H1 (cell line): ENCODE data around the gene RHBDL2. TPM values are rescaled to one million over a fixed set of nuclear protein-coding genes. Genes with fewer than 3 reads are reported as not detected.

ENCODE experiments used
- CTCF ChIA-PET: fragments of 300-600 bp; sonication (Branson Sonifier 250); formaldehyde crosslinking; loops from one replicate; lab custom pipeline; 2021; ENCODE audit not compliant: partially characterized antibody; lab: Charles Lee
- POLR2A ChIA-PET: fragments of 300-600 bp; sonication (Branson Sonifier 250); formaldehyde crosslinking; loops from one replicate; lab custom pipeline; 2021; ENCODE audit warnings: inconsistent platforms; ENCODE audit not compliant: partially characterized antibody; lab: Charles Lee
- DNase-seq, 2 experiments: peaks; one replicate each; pipeline versions ENCODE4 v3.0.0 to v3.0.0-alpha.2; 2010 to 2022; ENCODE audit warnings: low spot score in 2 of 2, low read depth in 1 of 2, mixed read lengths in 1 of 2
- FAIRE-seq: peaks from 2 replicates; lab custom pipeline; 2011; peaks lifted over from hg19 to GRCh38; lab: Jason Lieb, UNC
- H2AFZ ChIP-seq: 2 replicates; pipeline ENCODE4 v1.8.1; 2012; ENCODE audit warnings: low read length, inconsistent platforms
- H2AK5ac ChIP-seq: 2 replicates; pipeline ENCODE4 v1.6.1; 2013; ENCODE audit warnings: low read depth, low read length
- H2BK120ac ChIP-seq: replicated peaks from 2 replicates; pipeline ENCODE3; 2013; ENCODE audit warnings: low read depth, low read length, inconsistent platforms
- H2BK12ac ChIP-seq: 2 replicates; pipeline ENCODE4 v1.6.1; 2013; ENCODE audit warnings: low read depth, low read length
- H2BK15ac ChIP-seq: 2 replicates; pipeline ENCODE4 v1.6.1; 2013; ENCODE audit warnings: low read length
- H2BK20ac ChIP-seq: 2 replicates; pipeline ENCODE4 v1.6.1; 2013; ENCODE audit warnings: low read length
- H2BK5ac ChIP-seq: 2 replicates; pipeline ENCODE4 v1.6.1; 2013; ENCODE audit warnings: low read depth, low read length
- H3K14ac ChIP-seq: 2 replicates; pipeline ENCODE4 v1.6.1; 2013; ENCODE audit warnings: inconsistent platforms; ENCODE audit not compliant: insufficient read length
- H3K18ac ChIP-seq: 2 replicates; pipeline ENCODE4 v1.6.1; 2013; ENCODE audit warnings: low read length; ENCODE audit errors: extremely low read depth
- H3K23ac ChIP-seq: 2 replicates; pipeline ENCODE4 v1.6.1; 2013; ENCODE audit warnings: inconsistent platforms; ENCODE audit not compliant: insufficient read length
- H3K23me2 ChIP-seq: 2 replicates; pipeline ENCODE4 v1.6.1; 2013; ENCODE audit warnings: low read depth, low read length
- H3K27ac ChIP-seq: 2 replicates; pipeline ENCODE4 v1.6.1; 2011; ENCODE audit warnings: low read depth, low read length, inconsistent platforms
- H3K27me3 ChIP-seq, 4 experiments: replicated peaks in 1 of 4; 1 replicate in 1 of 4; 2 replicates in 3 of 4; pipeline versions ENCODE4 v1.6.1 to v1.8.1; 2011 to 2013; ENCODE audit warnings: low read length in 3 of 4, mild to moderate bottlenecking in 3 of 4, inconsistent platforms in 2 of 4, mixed read lengths in 2 of 4, moderate library complexity in 1 of 4; ENCODE audit not compliant: control insufficient read depth in 3 of 4, insufficient read depth in 3 of 4; ENCODE audit errors: extremely low read depth in 1 of 4
- H3K36me3 ChIP-seq, 4 experiments: 2 replicates each; pipeline versions ENCODE4 v1.6.1 to v1.8.1; 2011 to 2013; ENCODE audit warnings: mild to moderate bottlenecking in 4 of 4, low read length in 3 of 4, moderate library complexity in 2 of 4, control low read depth in 1 of 4, inconsistent platforms in 1 of 4; ENCODE audit not compliant: insufficient read depth in 4 of 4, control insufficient read depth in 2 of 4
- H3K4ac ChIP-seq: replicated peaks from 2 replicates; pipeline ENCODE3; 2013; ENCODE audit warnings: low read length, low read depth, mixed read lengths, inconsistent platforms; ENCODE audit not compliant: insufficient read length
- H3K4me1 ChIP-seq, 4 experiments: replicated peaks in 1 of 4; 1 replicate in 1 of 4; 2 replicates in 3 of 4; pipeline versions ENCODE4 v1.6.1 to v1.8.1; 2011 to 2013; ENCODE audit warnings: low read length in 3 of 4, inconsistent platforms in 2 of 4, mixed read lengths in 1 of 4; ENCODE audit not compliant: insufficient read depth in 4 of 4, control insufficient read depth in 3 of 4
- H3K4me2 ChIP-seq, 2 experiments: 2 replicates each; pipeline versions ENCODE4 v1.6.1 to v1.8.1; 2011 to 2013; ENCODE audit warnings: low read depth in 2 of 2, low read length in 2 of 2, control low read depth in 1 of 2, inconsistent platforms in 1 of 2, mild to moderate bottlenecking in 1 of 2; ENCODE audit not compliant: insufficient read depth in 1 of 2
- H3K4me3 ChIP-seq, 4 experiments: fragments of 200-600, 300-600 bp in 1 of 4; sonication (generic), shearing (Covaris generic), sonication (Bioruptor Twin) in 1 of 4; 2 replicates each; pipeline versions ENCODE4 v1.5.1 to v1.8.1; 2011 to 2016; ENCODE audit warnings: low read length in 4 of 4, low read depth in 3 of 4, control low read depth in 2 of 4, inconsistent platforms in 2 of 4, mild to moderate bottlenecking in 2 of 4, mixed read lengths in 1 of 4, moderate library complexity in 1 of 4; ENCODE audit not compliant: insufficient read depth in 2 of 4; ENCODE audit errors: extremely low read depth in 1 of 4
- H3K56ac ChIP-seq: replicated peaks from 2 replicates; pipeline ENCODE3; 2013; ENCODE audit warnings: low read depth, mild to moderate bottlenecking, mixed read lengths, low read length, inconsistent platforms; ENCODE audit not compliant: insufficient read length
- H3K79me1 ChIP-seq: 2 replicates; pipeline ENCODE4 v1.6.1; 2013; ENCODE audit warnings: low read depth, low read length, control low read depth
- H3K79me2 ChIP-seq, 2 experiments: 2 replicates each; pipeline versions ENCODE4 v1.6.1 to v1.8.1; 2012 to 2013; ENCODE audit warnings: low read length in 2 of 2, mild to moderate bottlenecking in 2 of 2, inconsistent platforms in 1 of 2; ENCODE audit not compliant: insufficient read depth in 2 of 2, control insufficient read depth in 1 of 2
- H3K9ac ChIP-seq, 4 experiments: replicated peaks in 1 of 4; 1 replicate in 1 of 4; 2 replicates in 3 of 4; pipeline versions ENCODE4 v1.6.1 to v1.8.1; 2011 to 2013; ENCODE audit warnings: low read depth in 3 of 4, low read length in 3 of 4, control low read depth in 2 of 4, mild to moderate bottlenecking in 2 of 4, moderate library complexity in 2 of 4, inconsistent platforms in 1 of 4; ENCODE audit errors: extremely low read depth in 1 of 4
- H3K9me3 ChIP-seq, 2 experiments: 2 replicates each; pipeline versions ENCODE4 v1.6.1 to v1.8.1; 2012 to 2013; ENCODE audit warnings: mild to moderate bottlenecking in 2 of 2, moderate library complexity in 2 of 2, control low read depth in 1 of 2, inconsistent platforms in 1 of 2, low read depth in 1 of 2, low read length in 1 of 2, mixed read lengths in 1 of 2; ENCODE audit not compliant: insufficient read depth in 2 of 2
- H4K20me1 ChIP-seq, 2 experiments: replicated peaks in 1 of 2; 2 replicates each; pipeline versions ENCODE3 to v1.8.1; 2011 to 2013; ENCODE audit warnings: inconsistent platforms in 2 of 2, low read length in 2 of 2, mild to moderate bottlenecking in 1 of 2; ENCODE audit not compliant: insufficient read depth in 2 of 2, control insufficient read depth in 1 of 2
- H4K5ac ChIP-seq: 2 replicates; pipeline ENCODE4 v1.6.1; 2013; ENCODE audit warnings: low read length, low read depth, mixed read lengths, inconsistent platforms; ENCODE audit not compliant: insufficient read length
- H4K8ac ChIP-seq: 2 replicates; pipeline ENCODE4 v1.8.0; 2013; ENCODE audit warnings: mild to moderate bottlenecking, moderate library complexity, low read length, inconsistent platforms; ENCODE audit not compliant: insufficient read depth; ENCODE audit errors: extremely low read depth
- H4K91ac ChIP-seq: replicated peaks from 2 replicates; pipeline ENCODE3; 2013; ENCODE audit warnings: low read length, mixed read lengths, inconsistent platforms; ENCODE audit not compliant: insufficient read length
- ASH2L ChIP-seq: fragments of 200-600, 300-600 bp; sonication (generic); IDR thresholded peaks from one replicate; pipeline ENCODE4 v1.7.1; 2017; ENCODE audit warnings: low read length
- CBX8 ChIP-seq: fragments of 300-800, 300-1000 bp; sonication (generic); IDR thresholded peaks from 2 replicates; pipeline ENCODE4 v1.7.1; 2016; ENCODE audit warnings: low read depth, low read length, borderline replicate concordance
- CHD2 ChIP-seq: IDR thresholded peaks from 2 replicates; pipeline ENCODE4 v1.6.1; 2012; ENCODE audit warnings: low read length, improper control_type of control experiment
- CTBP2 ChIP-seq: IDR thresholded peaks from 2 replicates; pipeline ENCODE4 v1.7.0; 2011; ENCODE audit warnings: borderline replicate concordance, mild to moderate bottlenecking, moderate library complexity, mixed read lengths, low read length; ENCODE audit not compliant: insufficient read depth, insufficient read length
- EGR1 ChIP-seq: IDR thresholded peaks from 2 replicates; pipeline ENCODE4 v1.6.1; 2011; ENCODE audit warnings: low read depth, low read length, borderline replicate concordance
- FOSL1 ChIP-seq: IDR thresholded peaks from 2 replicates; pipeline ENCODE4 v1.6.1; 2011; ENCODE audit warnings: mild to moderate bottlenecking, low read depth, low read length, moderate library complexity; ENCODE audit not compliant: insufficient read depth
- HDAC6 ChIP-seq: IDR thresholded peaks from one replicate; pipeline ENCODE4 v1.7.1; 2012; ENCODE audit warnings: low read depth, mild to moderate bottlenecking, inconsistent platforms, low read length, moderate library complexity
- KDM5A ChIP-seq: fragments of 200-600 bp; IDR thresholded peaks from 2 replicates; pipeline ENCODE4 v1.7.1; 2012; ENCODE audit warnings: mild to moderate bottlenecking, low read length, inconsistent platforms, mixed read lengths
- SIN3A ChIP-seq, 2 experiments: IDR thresholded peaks in 1 of 2; conservative IDR thresholded peaks in 1 of 2; 2 replicates each; pipeline ENCODE4 v1.6.1; 2011 to 2012; ENCODE audit warnings: low read length in 2 of 2, improper control_type of control experiment in 1 of 2, low read depth in 1 of 2, mild to moderate bottlenecking in 1 of 2
- SP4 ChIP-seq: IDR thresholded peaks from 2 replicates; pipeline ENCODE4 v1.6.1; 2012; ENCODE audit warnings: low read length, inconsistent platforms
- TEAD4 ChIP-seq: IDR thresholded peaks from 2 replicates; pipeline ENCODE4 v1.6.1; 2012; ENCODE audit warnings: low read depth, low read length, inconsistent platforms, mixed read lengths
- WGBS, 2 experiments: shearing (Covaris generic) in 1 of 2; methylation state at CpG; one replicate each; pipeline versions ENCODE4 v1.1.6 to v1.1.7; 2013 to 2015; ENCODE audit warnings: low lambda C conversion rate in 2 of 2, mixed read lengths in 2 of 2, inconsistent platforms in 1 of 2, low coverage in 1 of 2, missing lambda C conversion rate in 1 of 2; ENCODE audit not compliant: insufficient replicate concordance in 2 of 2, insufficient coverage in 1 of 2, insufficient read length in 1 of 2; ENCODE audit errors: extremely low coverage in 1 of 2, missing lambda C conversion rate in 1 of 2; 5-methylcytosine and 5-hydroxymethylcytosine counted together
- polyA plus RNA-seq, 7 experiments: library from polyadenylated mRNA; depleted of rRNA in 3 of 7; stranded (reverse) in 5 of 7; unstranded in 2 of 7; fragments of >200 nt in 5 of 7; fragments of 200-250 nt in 2 of 7; gene quantifications; 1 replicate in 5 of 7; 2 replicates in 1 of 7; 4 replicates in 1 of 7; pipeline versions ENCODE4 v1.2.1 to v1.2.3, GENCODE V29; 2011 to 2013; ENCODE audit warnings: missing spikeins in 2 of 7, mixed read lengths in 2 of 7
- total RNA-seq: library from RNA; stranded (reverse); fragmentation: NEBNext Ultra II Directional; extraction: Animal tissue kit (Norgen Biotek cat#: 25700); gene quantifications from 2 replicates; pipeline ENCODE4 v1.2.1, GENCODE V29; 2021
- TF ChIP-seq, protein P1 (sequence below): IDR thresholded peaks from 2 replicates; pipeline ENCODE4 v1.6.1; 2011; ENCODE audit warnings: low read depth, mild to moderate bottlenecking, low read length; ENCODE audit not compliant: insufficient read depth
- TF ChIP-seq, protein P2 (sequence below): IDR thresholded peaks from 2 replicates; pipeline ENCODE4 v1.6.1; 2012; ENCODE audit warnings: inconsistent platforms

RHBDL2 gene
- total and polyA plus RNA-seq, 2 of the 8 experiments (the other 6 are each of a cell fraction or from before 2014, with no cell fraction given) = 0.42 to 0.84 TPM

DNA sequence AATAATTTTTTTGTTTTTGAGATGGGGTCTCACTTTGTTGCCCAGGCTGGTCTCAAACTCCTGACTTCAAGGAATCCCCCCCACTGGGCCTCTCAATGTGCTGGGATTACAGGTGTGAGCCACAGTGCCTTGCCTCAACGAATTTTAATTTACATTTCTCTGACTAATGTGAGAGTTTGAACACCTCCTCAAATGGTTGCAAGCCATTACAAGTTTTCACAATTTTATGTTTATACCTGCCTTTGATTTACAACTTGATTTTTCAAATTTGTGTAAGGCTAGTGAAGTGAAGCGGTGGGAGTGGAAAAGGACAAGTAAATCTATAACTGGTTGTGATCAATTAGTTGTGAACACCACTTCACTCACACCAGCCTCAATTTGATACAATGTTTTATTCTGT, 8.9 kb upstream of the RHBDL2 start:
- no peak for DNase-seq
- Histone ChIP-seq H2BK5ac (no peak overlapping the region), H3K79me2 (no peaks in the 10 kb centered on the region), H2BK12ac (no peak overlapping the region), H2AK5ac (no peak overlapping the region), H3K4me3 (no peak overlapping the region), H3K56ac (no peak overlapping the region), H3K9me3 (no peaks in the 10 kb centered on the region), H3K9ac (no peak overlapping the region), H4K91ac (no peak overlapping the region), H3K27ac (no peak overlapping the region), H3K4ac (no peak overlapping the region), H3K23me2 (no peaks in the 10 kb centered on the region), H4K5ac (no peak overlapping the region), H3K4me2 (no peak overlapping the region), H4K20me1 (no peaks in the 10 kb centered on the region), H3K4me1 (peaks cover 0 to 7% (median 0%) of the 10 kb centered on the region in 4 experiments; a peak in 3 of 7 replicates), H2BK15ac (no peak overlapping the region), H2AFZ (no peak overlapping the region), H4K8ac (no peak overlapping the region), H3K27me3 (no peaks in the 10 kb centered on the region), H3K14ac (no peak overlapping the region), H3K79me1 (no peaks in the 10 kb centered on the region), H3K18ac (no peak overlapping the region), H2BK20ac (no peak overlapping the region), H3K23ac (no peak overlapping the region), H3K36me3 (no peaks in the 10 kb centered on the region), H2BK120ac (no peak overlapping the region)
- 84% methylated on average over 2 of the region's 2 CpGs; no CpG with 5 or more reads in 1 of the 2 experiments for WGBS, 2 experiments
- FAIRE-seq = no peak
- CTCF ChIA-PET = interaction anchor here (1.2 to 3.1 kb wide), 2 partner anchors 13 to 18 kb away, joined by 5 to 11 read pairs; no protein-coding TSS in a partner anchor
- POLR2A ChIA-PET = interaction anchor here (0.8 to 1.1 kb wide), 3 partner anchors 23 to 54 kb away, joined by 3 read pairs; no protein-coding TSS in a partner anchor
- TF ChIP-seq FOSL1 (no peak), CTBP2 (no peak), SIN3A (conservative IDR thresholded peaks at IDR 0.05 in 1 of 2, IDR thresholded peaks at IDR 0.05 in 1 of 2; ENCODE audit: low read depth in 1 of 2, low read length in 2 of 2) (no peak), HDAC6 (no peak), SP4 (no peak), EGR1 (no peak), ASH2L (no peak), KDM5A (no peak), TEAD4 (no peak), CBX8 (no peak), CHD2 (no peak)
- TF ChIP-seq, protein P1, sequence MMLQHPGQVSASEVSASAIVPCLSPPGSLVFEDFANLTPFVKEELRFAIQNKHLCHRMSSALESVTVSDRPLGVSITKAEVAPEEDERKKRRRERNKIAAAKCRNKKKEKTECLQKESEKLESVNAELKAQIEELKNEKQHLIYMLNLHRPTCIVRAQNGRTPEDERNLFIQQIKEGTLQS = no peak
- TF ChIP-seq, protein P2, sequence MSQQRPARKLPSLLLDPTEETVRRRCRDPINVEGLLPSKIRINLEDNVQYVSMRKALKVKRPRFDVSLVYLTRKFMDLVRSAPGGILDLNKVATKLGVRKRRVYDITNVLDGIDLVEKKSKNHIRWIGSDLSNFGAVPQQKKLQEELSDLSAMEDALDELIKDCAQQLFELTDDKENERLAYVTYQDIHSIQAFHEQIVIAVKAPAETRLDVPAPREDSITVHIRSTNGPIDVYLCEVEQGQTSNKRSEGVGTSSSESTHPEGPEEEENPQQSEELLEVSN = no peak
